Parathyroid adenoma (tissue), 2 donors: ENCODE results near the gene ZBTB37.

ENCODE experiments used
- H2AFZ ChIP-seq: fragments of 300-600 bp; sonication (generic); one replicate; pipeline ENCODE4 v1.7.0; 2017; ENCODE audit warnings: antibody characterized with exemption, mild to moderate bottlenecking
- H3K27ac ChIP-seq: fragments of 300-600 bp; sonication (generic); one replicate; pipeline ENCODE4 v1.7.0; 2017
- H3K27me3 ChIP-seq: fragments of 300-600 bp; sonication (generic); one replicate; pipeline ENCODE4 v1.7.0; 2017; ENCODE audit warnings: low read length; ENCODE audit not compliant: control insufficient read depth, insufficient read depth
- H3K36me3 ChIP-seq: fragments of 300-600 bp; sonication (generic); one replicate; pipeline ENCODE4 v1.7.0; 2017; ENCODE audit warnings: low read length; ENCODE audit not compliant: control insufficient read depth, insufficient read depth
- H3K4me1 ChIP-seq: fragments of 300-600 bp; sonication (generic); one replicate; pipeline ENCODE4 v1.7.0; 2017; ENCODE audit warnings: control low read depth
- H3K4me2 ChIP-seq: fragments of 300-600 bp; sonication (generic); one replicate; pipeline ENCODE4 v1.7.0; 2017; ENCODE audit warnings: low read length
- H3K4me3 ChIP-seq: fragments of 300-600 bp; sonication (generic); one replicate; pipeline ENCODE4 v1.7.0; 2017; ENCODE audit warnings: low read depth, low read length
- H3K79me2 ChIP-seq: fragments of 300-600 bp; sonication (generic); one replicate; pipeline ENCODE4 v1.7.0; 2017; ENCODE audit warnings: control low read depth
- H3K9ac ChIP-seq: fragments of 300-600 bp; sonication (generic); one replicate; pipeline ENCODE4 v1.7.0; 2017; ENCODE audit warnings: mild to moderate bottlenecking
- H3K9me3 ChIP-seq: fragments of 300-600 bp; sonication (generic); one replicate; pipeline ENCODE4 v1.7.0; 2017; ENCODE audit warnings: low read length; ENCODE audit not compliant: control insufficient read depth
- TF ChIP-seq, protein P1 (sequence below): fragments of 300-600 bp; sonication (generic); IDR thresholded peaks from one replicate; pipeline ENCODE4 v1.7.0; 2017; ENCODE audit warnings: antibody characterized with exemption, mild to moderate bottlenecking
- donor health status: primary hyperparathyroidism.

Gene ZBTB37

DNA sequence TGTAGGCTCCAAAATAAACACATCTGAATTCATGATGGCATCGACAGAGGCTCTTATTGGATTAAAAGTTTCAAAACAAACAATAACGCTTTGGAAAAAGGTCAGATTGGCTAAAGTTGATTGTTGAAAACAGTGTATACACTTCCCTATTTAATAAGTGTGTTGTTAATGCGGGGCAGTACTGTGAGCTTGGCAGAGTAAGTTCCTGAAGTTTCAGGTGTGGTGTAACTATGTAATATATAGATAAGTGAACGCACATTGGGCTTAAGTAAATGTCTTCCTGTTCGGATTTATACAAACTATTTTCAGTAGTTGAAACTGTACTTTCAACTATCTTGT, 810 bp downstream of the ZBTB37 start:
- H3K9me3 ChIP-seq = no peaks in the 10 kb centered on the region
- peaks cover 13% of the 10 kb centered on the region for H3K4me1 ChIP-seq
- peak overlapping the region; percentile 68 for H2AFZ ChIP-seq
- H3K27ac ChIP-seq = peak overlapping the region; percentile 91
- H3K27me3 ChIP-seq = no peaks in the 10 kb centered on the region
- H3K4me2 ChIP-seq = peak overlapping the region; percentile 62
- peak overlapping the region; percentile 85 for H3K4me3 ChIP-seq
- H3K36me3 ChIP-seq = no peaks in the 10 kb centered on the region
- H3K9ac ChIP-seq = no peak overlapping the region
- TF ChIP-seq, protein P1, sequence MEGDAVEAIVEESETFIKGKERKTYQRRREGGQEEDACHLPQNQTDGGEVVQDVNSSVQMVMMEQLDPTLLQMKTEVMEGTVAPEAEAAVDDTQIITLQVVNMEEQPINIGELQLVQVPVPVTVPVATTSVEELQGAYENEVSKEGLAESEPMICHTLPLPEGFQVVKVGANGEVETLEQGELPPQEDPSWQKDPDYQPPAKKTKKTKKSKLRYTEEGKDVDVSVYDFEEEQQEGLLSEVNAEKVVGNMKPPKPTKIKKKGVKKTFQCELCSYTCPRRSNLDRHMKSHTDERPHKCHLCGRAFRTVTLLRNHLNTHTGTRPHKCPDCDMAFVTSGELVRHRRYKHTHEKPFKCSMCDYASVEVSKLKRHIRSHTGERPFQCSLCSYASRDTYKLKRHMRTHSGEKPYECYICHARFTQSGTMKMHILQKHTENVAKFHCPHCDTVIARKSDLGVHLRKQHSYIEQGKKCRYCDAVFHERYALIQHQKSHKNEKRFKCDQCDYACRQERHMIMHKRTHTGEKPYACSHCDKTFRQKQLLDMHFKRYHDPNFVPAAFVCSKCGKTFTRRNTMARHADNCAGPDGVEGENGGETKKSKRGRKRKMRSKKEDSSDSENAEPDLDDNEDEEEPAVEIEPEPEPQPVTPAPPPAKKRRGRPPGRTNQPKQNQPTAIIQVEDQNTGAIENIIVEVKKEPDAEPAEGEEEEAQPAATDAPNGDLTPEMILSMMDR = no peak
- no peaks in the 10 kb centered on the region for H3K79me2 ChIP-seq

DNA sequence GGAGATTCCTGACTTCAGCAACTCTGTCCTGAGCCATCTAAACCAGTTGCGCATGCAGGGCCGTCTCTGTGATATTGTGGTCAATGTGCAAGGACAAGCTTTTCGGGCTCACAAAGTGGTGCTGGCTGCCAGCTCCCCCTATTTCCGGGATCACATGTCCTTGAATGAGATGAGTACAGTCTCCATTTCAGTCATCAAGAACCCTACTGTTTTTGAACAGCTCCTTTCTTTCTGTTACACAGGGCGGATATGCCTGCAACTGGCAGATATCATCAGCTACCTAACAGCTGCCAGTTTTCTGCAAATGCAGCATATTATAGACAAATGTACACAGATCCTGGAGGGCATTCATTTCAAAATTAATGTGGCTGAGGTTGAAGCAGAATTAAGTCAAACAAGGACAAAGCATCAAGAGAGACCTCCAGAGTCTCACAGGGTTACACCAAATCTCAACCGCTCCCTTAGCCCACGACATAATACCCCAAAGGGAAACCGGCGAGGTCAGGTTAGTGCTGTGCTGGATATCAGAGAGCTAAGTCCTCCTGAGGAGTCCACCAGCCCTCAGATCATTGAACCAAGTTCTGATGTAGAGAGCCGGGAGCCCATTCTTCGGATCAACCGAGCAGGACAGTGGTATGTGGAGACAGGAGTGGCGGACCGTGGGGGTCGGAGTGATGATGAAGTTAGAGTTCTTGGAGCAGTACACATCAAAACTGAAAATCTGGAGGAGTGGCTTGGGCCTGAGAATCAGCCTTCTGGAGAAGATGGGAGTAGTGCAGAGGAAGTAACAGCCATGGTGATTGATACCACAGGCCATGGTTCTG, 2.3 kb downstream of the ZBTB37 start:
- H3K4me3 ChIP-seq = peak overlapping the region; percentile 85
- peak overlapping the region; percentile 91 for H3K27ac ChIP-seq
- H3K9ac ChIP-seq = no peak overlapping the region

GRCh38 chr1:173871091-173871490, 2.9 kb downstream of the ZBTB37 start:
- Histone ChIP-seq H3K79me2 (no peaks in the 10 kb centered on the region), H3K27me3 (no peaks in the 10 kb centered on the region), H3K36me3 (no peaks in the 10 kb centered on the region), H3K4me3 (no peak overlapping the region), H2AFZ (peak overlapping the region; percentile 42), H3K9me3 (no peaks in the 10 kb centered on the region), H3K4me2 (peak overlapping the region; percentile 53), H3K9ac (no peak overlapping the region), H3K4me1 (peaks cover 10% of the 10 kb centered on the region), H3K27ac (peak overlapping the region; percentile 91)
- TF ChIP-seq, protein P1 = no peak

More for the DNA sequence above, 2.3 kb downstream of the ZBTB37 start:
- TF ChIP-seq, protein P1 = no peak
- Histone ChIP-seq H3K4me1 (peaks cover 13% of the 10 kb centered on the region), H2AFZ (peak overlapping the region; percentile 60), H3K79me2 (no peaks in the 10 kb centered on the region), H3K4me2 (peak overlapping the region; percentile 62), H3K36me3 (no peaks in the 10 kb centered on the region), H3K9me3 (no peaks in the 10 kb centered on the region), H3K27me3 (no peaks in the 10 kb centered on the region)

- Histone ChIP-seq H2AFZ (peak overlapping the region; percentile 42), H3K4me2 (peak overlapping the region; percentile 53), H3K36me3 (no peaks in the 10 kb centered on the region), H3K79me2 (no peaks in the 10 kb centered on the region), H3K4me3 (no peak overlapping the region), H3K27ac (no peak overlapping the region), H3K9ac (no peak overlapping the region), H3K27me3 (no peaks in the 10 kb centered on the region), H3K4me1 (peaks cover 10% of the 10 kb centered on the region), H3K9me3 (no peaks in the 10 kb centered on the region)
- TF ChIP-seq, protein P1 = no peak
Observed at GRCh38 chr1:173871500-173871899, 3.3 kb downstream of the ZBTB37 start.

GRCh38 chr1:173876732-173877131, 8.6 kb downstream of the ZBTB37 start:
- no peaks in the 10 kb centered on the region for H3K36me3 ChIP-seq

More at GRCh38 chr1:173876732-173877131, 8.6 kb downstream of the ZBTB37 start:
- H3K4me1 ChIP-seq = no peaks in the 10 kb centered on the region
- H2AFZ ChIP-seq = no peak overlapping the region
- H3K4me2 ChIP-seq = no peak overlapping the region
- no peak overlapping the region for H3K27ac ChIP-seq
- H3K9ac ChIP-seq = no peak overlapping the region
- H3K27me3 ChIP-seq = no peaks in the 10 kb centered on the region
- H3K79me2 ChIP-seq = no peaks in the 10 kb centered on the region
- no peaks in the 10 kb centered on the region for H3K9me3 ChIP-seq
- no peak overlapping the region for H3K4me3 ChIP-seq
- TF ChIP-seq, protein P1 = no peak
